Anterior cingulate cortex (tissue), 58 donors: Measurements from ENCODE around the gene ZIK1.

Experiments
- DNase-seq, 58 donors: peaks; one replicate each; lab custom pipeline; 2025; lab: John Stamatoyannopoulos, UW

Gene ZIK1

GRCh38 chr19:57583521-57584416, at the start of gene ZIK1:
ZIK1 (plus strand) TSS chr19:57584145; CDS start chr19:57584357, 212 bp downstream.
- DNase-seq = peak; percentile 57 to 98 (median 91)

GRCh38 chr19:57537953-57538547, 45.9 kb upstream of the ZIK1 start:
- DNase-seq = no peak

GRCh38 chr19:57546513-57546912, 37.4 kb upstream of the ZIK1 start:
- DNase-seq = no peak

- DNase-seq = no peak
Observed at GRCh38 chr19:57552432-57552831, 31.5 kb upstream of the ZIK1 start.

- DNase-seq = no peak
Observed at GRCh38 chr19:57557659-57558058, 26.3 kb upstream of the ZIK1 start.

GRCh38 chr19:57558525-57558924, 25.4 kb upstream of the ZIK1 start:
- DNase-seq = no peak

GRCh38 chr19:57559008-57559403, 24.9 kb upstream of the ZIK1 start:
- peak in 6 of 58 donors; percentile 1 to 9 (median 2) for DNase-seq

GRCh38 chr19:57559404-57560025, 24.4 kb upstream of the ZIK1 start, which contains the start of gene ZNF550:
ZNF550 (minus strand) TSS chr19:57559863; CDS start chr19:57559682, 181 bp downstream.
- peak; percentile 23 to 92 (median 77) for DNase-seq

- DNase-seq = peak in 10 of 58 donors; percentile 1 to 51 (median 33)
Observed at GRCh38 chr19:57560049-57560491, 23.9 kb upstream of the ZIK1 start.

- no peak for DNase-seq
Observed at GRCh38 chr19:57563547-57563946, 20.4 kb upstream of the ZIK1 start.

GRCh38 chr19:57566396-57567265, 17.3 kb upstream of the ZIK1 start:
- no peak for DNase-seq

GRCh38 chr19:57570707-57571106, 13.2 kb upstream of the ZIK1 start:
- DNase-seq = peak in 1 of 58 donors; percentile 18

GRCh38 chr19:57572415-57572947, 11.5 kb upstream of the ZIK1 start:
- no peak for DNase-seq

- no peak for DNase-seq
Observed at GRCh38 chr19:57576661-57577060, 7.3 kb upstream of the ZIK1 start.

- peak; percentile 72 to 99 (median 94) for DNase-seq
Observed at GRCh38 chr19:57578487-57579205, 5.3 kb upstream of the ZIK1 start, which contains the start of gene ZNF416. ZNF416 (minus strand) TSS chr19:57578911; CDS start chr19:57578704, 207 bp downstream.

GRCh38 chr19:57583104-57583520, 833 bp upstream of the ZIK1 start:
- peak in 1 of 58 donors; percentile 32 for DNase-seq

- no peak for DNase-seq
Observed at GRCh38 chr19:57587529-57587928, 3.6 kb downstream of the ZIK1 start.

- no peak for DNase-seq
Observed at GRCh38 chr19:57599377-57599760, 15.4 kb downstream of the ZIK1 start.
